KG1 (cell line): ENCODE results near the gene HABP2.

ENCODE experiments used
- DNase-seq: peaks from one replicate; lab custom pipeline; 2025; lab: John Stamatoyannopoulos, UW

HABP2 gene

DNA sequence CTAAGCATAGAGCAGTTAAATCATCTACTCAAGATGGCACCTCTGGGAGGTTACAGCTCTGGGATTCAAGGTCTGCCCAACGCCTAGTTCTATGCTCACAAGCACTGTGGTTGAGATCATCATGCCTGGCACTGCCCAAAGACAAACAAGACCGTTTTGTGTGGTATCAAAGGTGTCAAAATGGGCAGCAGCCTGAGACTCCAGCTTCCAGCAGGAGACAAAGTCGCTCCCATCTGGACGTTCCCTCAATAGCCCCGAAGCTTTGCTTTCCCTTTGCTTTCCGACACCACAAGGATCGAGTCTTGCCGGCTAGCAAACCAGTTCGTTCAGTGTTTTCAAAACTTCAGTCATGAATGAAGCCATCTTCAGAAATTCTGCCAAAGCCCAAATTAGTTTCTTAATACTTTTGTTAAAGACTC lies 5.1 kb downstream of the HABP2 start:
- no peak for DNase-seq

DNA sequence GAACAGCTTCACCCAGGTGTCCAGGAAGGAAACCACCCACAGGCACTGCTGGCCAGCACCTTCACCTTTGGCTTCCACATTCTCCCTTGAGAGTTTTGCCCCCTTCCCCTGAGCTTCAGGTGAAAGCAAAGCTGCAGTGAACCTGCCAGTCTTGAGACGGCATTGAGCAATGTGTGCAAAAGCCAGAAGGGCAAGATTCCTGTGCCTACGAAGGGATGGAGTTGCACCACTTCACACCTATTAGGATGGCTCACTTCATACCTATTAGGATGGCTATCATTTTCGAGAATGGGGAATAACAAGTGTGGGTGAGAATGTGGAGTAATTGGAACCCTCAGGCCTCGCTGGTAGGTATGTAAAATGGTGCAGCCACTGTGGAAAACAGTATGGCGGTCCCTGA lies 7.2 kb downstream of the HABP2 start:
- DNase-seq = no peak

DNA sequence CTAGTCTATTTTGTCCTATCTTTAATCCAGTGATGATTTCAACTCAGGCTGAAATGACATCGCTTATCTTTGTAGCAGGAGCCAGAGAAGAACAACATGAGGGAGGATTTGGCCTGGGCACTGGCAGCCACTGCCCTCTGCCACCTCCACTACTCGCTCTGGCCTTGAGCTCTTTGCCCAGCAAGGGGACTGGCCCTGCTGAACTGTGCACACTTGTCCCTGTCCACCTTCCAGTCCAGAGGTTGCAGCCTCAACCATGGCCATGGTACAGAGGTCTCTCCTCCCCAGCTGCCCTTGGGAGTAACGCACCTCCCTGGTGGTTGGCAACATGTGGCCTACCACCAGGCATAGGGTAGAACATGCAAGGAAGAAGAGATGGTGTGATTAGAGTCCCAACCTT lies 8.4 kb downstream of the HABP2 start:
- DNase-seq = no peak

DNA sequence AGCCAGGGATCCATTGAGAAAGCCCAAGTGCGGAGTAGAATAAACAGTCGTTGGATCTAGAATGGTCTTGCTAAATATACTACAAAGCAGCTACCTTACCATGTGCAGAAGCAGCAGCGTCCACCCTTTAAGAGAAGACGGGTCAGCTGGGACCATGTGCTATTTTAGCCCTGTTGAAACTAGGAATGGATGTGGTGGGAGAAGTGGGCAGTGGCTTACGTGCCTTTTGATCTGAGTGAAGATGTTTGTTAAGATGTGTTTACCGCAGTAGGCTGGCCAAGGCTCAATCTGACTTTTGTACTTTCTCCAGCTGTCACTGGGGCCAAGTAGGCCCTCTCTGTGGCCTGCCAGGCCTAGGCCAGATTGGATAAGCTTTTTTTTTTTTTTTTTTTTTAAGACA lies 9.2 kb downstream of the HABP2 start:
- no peak for DNase-seq

DNA sequence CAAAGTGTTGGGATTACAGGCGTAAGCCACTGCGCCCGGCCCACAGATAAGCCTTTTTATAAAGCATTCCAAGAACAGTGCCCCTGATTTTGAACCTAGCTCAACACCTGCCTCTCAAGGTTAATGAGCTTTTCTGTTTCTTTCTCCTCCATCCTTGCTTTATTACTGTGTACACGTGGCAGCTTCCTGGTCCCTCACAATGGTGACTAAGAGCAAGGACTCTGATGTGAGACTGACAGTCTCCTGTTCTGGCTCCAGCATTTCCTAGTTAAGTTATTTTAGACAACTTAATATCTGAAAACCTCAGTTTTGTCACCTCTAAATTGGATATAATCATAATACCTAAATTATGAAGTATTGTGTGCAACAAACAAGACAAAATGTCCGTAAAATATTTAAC lies 9.9 kb downstream of the HABP2 start:
- DNase-seq = no peak

DNA sequence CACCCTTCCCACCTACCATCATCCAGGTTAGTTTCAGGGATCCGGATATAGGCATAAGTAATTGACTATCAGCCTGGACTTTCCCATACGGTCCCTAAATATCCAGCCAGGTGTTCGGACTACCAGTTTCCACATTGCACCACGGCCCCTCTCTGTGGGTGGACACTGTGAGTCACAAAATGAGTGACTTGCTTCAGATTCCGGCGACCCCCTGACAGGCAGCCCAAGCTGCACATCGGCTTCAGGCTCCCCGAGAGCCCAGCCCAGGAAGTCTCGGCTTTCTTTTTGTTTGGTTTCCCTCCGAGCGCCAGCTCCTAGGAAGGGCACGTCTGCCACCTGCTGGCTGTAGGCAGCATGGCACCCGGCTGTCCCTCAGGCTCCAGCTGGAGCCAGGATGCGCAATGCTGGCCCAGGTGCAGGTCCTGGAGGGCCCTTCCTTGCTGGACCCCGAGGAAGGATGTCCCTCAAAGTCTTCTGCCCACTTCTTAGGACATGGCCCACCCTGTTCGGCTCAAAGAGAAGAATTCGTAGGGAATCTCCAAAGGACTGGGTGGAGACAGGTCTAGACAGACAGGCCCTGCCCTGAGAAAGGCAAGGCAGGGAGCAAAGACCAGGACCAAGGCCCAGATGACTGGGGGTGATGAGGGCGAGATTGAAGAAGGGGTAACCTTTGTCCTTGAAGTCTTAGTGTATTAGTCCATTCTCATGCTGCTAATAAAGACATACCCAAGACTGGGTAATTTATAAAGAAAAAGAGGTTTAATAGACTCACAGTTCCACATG lies 10.6 kb downstream of the HABP2 start:
- DNase-seq = peak; percentile 54

DNA sequence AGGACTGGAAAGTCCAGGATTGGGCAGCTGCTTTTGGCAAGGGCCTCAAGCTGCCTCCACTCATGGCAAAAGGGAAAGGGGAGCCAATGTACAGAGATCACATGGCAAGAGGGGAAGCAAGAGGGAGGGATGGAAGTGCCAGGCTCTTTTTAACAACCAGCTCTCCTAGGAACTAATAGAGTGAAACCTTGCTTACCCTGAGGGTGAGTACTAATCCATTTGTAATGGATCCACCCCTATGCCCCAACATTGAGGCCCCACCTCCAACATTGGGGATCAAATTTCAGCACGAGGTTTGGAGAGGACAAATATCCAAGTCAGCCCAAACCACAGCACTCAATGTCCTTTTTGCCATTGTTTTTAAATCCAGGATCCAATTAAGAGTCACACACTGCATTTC lies 12.5 kb downstream of the HABP2 start:
- DNase-seq = no peak

DNA sequence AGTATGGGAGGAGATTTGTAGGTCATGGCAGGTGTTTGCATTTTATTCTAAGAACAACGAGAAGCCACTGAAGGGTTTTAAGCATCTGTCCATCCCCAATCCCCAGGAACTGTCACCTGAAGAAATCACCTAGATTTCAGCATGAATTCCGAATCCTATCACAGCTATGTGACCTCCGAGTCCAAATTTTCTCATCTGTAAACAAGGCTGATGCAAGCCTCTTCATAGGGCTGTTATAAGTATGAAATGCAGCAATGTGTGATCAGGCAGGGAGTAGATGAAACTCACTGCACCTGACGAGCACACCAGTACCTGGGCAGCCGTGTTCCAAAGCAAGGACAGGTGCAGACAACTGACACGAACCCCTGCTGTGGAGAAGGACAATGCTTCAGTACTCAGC lies 14.0 kb downstream of the HABP2 start:
- DNase-seq = no peak

DNA sequence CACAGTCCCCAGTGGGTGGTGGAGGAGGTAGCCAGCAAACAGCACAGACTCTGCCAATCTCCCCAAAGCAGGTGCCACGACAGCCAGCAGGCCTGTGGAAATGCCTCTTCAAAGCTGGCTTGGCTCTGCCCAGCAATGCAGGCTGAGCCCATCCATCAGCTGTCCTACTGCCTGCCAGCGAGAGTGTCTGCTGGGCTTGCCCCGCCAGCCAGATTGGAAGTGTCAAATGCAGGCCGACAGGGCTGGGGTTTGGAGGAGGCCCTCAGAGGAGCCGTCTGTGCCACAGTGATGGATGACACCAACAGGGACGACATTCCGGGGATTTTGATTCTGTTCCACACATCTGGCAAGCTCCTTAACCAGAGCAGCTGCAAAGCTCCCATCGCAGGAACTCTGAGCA lies 16.7 kb downstream of the HABP2 start:
- DNase-seq = no peak

DNA sequence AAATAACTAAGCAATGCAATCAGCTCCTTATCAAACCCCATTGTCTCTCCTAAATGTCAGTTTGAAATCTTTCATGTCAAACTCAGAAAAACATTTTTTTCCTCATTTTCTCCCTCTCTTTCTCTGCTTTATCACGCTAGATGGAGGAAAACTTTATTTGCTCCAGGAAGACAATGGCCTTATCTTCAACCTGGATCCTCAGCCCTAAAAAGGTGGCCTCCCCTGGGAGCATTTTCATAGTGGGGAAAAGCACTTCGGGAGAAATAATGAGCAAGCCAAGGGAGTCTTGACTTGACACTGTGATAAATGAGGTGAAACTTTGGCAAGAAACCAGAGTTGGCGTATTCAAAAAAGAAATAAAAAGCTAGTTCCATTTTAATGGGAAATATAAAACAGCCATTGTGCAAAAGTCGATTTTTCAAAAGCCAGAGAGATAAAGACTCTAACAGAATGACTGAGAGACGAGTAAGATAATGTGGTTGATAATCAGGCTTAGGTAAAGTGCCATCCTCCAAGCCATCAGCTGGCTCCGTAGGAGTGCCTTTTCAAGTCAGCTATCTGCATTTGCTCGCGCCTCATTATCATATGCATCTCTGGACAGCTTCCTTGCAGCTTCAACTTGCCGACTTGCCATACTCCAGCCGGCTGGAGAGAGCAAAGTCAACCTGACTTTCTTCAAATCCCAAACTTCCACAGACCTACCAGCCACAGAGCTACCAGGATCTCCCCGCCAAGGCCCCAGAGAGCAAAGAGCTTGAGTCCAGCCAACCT lies 19.9 kb downstream of the HABP2 start:
- DNase-seq = no peak

DNA sequence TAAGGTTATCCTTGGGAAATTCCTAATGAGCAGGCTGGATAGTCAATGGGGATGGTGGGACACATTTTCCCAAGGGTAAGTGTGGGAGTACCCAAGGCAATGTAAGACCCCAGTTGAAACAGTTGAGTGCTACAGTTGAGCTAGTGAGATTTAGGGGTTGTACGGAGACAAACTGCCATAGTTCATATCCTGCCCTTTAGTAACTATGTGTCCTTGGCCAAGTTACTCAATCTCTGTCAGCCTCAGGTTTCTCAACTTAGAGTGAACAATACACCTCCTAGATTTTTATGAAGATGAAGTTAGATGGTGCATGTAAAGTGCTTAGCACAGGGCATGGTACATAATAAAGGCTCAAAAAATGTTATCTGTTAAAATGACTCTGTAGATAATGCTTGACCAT lies 20.5 kb downstream of the HABP2 start:
- DNase-seq = no peak

DNA sequence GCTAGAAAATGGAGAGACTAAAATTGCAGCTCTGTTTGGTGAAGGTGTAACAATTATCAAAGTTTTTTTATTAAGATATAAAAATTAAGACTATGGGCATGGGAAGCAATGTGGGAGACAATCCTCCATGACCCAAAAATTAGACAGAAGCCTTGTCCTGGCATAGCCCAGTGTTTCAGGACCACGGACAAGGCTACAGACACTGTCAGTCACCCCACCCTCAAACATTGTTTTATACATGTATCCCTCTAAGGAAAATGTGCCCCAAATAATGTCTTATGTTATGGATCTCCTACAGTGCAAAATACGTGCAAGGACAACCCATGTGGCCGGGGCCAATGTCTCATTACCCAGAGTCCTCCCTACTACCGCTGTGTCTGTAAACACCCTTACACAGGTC lies 24.0 kb downstream of the HABP2 start:
- no peak for DNase-seq

DNA sequence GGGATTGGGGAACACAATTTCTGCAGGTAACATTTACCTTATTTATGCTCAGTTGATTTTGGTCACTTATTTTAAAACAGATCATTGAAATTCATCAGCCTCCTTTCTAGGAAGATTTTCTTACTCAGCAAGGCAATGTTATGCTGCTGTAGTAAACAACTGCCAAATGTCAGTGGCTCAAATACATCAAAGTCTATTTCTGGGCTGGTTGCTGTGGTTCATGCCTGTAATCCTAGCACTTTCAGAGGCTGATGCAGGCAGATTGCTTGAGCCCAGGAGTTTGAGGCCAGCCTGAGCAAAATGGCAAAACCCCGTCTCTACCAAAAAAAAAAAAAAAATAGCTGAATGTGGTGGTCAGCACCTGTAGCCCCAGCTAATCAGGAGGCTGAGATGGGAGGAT lies 25.9 kb downstream of the HABP2 start:
- no peak for DNase-seq

DNA sequence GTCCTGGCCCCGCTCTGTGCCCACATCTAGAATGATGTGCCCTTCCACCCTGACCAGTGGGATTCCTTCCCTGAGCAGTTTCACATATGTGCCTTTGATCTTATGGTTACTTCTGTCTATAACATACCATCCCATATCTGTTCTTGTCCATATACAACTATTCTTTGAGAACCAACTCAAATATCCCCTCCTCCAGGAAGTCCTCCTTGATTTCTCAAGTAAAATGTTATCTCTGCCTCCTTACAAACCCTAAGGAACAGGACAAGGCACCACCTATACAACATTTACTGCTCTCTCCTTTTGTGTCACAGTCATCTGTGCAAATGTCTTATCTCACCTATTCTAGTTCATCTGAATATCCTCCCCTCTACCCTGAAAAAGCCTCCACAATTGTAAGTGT lies 28.2 kb downstream of the HABP2 start:
- no peak for DNase-seq

DNA sequence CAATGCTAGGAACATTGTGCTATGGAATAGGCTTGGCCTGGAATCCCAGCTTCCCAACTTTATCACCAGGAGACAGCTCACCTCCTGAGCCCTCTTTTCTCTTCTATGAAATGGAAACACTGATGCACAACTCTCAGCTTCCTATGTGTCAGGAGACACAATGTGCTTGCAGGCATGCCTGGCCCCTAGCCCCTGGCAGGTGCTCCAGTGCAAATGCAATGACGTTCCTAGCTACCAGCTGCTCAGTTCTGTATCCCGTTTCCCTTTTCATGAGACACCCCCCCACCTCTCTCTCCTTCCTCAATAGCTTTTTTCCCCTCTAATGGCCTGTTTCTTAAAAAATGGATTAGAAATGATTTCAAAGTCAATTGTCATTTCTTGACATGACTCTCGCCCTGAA lies 30.7 kb downstream of the HABP2 start:
- DNase-seq = no peak

DNA sequence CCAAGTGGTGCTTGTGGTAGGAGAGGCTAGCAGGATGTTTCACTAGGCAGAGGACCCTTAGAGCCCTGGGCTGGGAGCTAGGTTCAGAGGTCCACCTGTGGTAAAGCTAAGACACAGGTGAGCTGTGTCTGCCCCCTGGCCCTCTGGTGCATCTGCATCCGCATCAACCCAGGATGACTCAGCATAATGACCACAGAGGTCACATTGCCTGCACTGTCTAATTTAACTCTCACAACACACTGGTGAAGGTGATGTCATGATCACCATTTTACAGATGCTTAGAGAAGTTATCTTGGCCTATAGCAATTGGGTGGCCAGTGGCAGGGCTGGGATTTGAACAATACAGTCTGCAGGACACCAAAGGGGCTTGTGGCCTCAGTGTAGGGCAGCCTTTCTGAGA lies 33.1 kb downstream of the HABP2 start:
- DNase-seq = no peak

DNA sequence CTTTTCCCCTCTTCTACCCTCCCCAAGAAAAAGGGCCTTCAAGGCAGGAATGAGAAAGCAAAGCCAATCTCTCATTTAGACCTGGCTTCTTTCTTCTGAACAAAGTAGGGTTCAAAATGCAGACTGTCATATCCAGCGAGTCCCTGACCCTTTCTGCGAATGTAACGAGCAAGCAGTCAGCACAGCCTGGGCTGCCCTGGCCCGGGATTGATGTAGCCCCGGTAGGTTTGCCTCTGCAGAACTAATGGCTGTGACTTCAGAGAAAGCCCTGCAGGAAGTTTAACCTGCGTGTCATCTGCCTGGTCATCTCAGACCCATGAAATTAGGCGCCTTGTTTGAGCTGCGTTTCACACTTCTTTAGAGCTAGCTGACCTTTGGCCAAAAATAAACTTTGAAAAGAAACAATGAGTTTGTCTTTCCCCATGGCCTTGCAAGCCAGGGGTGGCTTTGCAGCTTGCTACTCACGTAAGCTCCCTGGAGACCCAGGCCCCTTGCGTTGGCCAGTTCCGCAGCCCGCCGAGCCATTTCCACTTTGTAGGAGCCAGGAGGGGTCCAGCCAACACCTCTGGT lies 36.4 kb downstream of the HABP2 start:
- DNase-seq = no peak

DNA sequence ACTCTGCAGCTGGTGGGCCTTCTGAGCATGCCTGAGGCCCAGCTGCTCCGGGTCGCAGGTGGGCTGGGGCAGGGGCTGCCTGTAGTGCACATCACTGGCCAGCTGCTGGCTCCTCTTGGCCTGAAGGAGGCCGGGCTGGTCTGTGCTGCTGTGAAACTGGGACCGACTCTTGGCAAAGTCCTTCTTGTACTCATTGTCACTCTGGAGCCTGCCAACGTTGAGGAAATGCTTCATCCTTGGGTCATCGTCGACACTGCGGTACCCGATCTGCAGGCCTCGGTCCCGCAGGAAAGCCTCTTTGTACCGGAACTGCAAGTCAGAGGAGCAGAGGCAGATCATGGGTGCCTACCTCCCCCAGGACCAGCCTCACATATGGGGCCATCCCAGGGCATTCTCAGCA lies 37.7 kb downstream of the HABP2 start:
- no peak for DNase-seq

DNA sequence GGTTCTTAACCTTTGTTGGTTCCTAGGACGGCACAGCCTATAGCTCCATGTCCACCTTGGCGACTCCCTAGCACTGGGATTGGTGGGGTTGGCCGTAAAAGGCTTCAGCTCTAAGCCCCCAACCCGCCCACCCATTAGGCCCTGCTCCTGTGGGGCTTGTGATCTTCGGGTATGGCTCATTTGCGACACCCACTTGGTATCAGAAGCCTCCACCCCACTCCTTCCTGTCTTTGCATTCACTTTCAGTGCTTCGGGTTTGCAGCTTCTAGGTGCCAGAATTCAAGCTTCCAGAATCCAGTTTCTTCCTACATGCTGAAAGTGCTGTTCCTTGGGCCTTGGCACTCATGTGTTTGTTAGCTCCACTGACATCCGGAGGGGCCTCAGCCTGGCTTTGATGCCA lies 39.5 kb downstream of the HABP2 start:
- no peak for DNase-seq

DNA sequence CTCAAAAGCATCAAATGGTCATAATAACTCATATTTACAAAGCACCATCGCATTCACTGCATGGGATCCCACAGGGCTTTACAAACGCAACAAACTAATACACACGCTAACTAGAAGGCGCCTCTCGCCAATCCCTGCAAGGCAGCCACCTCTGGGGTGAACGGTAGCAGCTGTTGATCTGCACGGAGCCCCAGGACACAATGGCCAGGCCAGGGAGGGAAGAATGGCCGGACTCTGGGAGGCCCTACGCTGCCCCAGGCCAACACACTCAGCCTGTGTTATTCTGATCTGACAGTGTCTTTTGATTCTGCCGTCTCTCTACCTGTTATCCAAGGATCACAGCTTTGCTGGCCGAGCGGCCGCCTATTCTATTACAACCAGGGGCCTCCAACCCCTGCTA lies 41.8 kb downstream of the HABP2 start:
- DNase-seq = no peak

DNA sequence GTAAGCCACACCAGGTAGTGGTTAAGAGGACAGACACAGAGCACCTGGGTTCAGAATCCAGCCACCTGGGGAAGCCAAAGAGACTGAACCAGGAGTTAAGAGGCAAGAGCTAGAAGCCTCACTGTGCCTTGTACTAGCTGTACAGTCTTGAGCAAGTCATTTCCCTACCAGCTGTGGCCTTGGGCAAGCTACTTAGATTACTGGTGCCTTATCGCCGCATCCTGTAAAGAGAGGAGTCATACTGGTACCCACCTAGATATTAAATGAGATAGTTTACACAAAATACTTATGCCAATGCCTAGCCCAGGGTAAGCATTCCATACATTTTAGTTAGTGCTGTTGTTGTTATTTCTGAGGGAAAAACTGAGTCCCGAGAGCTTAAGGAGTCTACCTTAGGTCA lies 47.7 kb downstream of the HABP2 start:
- DNase-seq = no peak

DNA sequence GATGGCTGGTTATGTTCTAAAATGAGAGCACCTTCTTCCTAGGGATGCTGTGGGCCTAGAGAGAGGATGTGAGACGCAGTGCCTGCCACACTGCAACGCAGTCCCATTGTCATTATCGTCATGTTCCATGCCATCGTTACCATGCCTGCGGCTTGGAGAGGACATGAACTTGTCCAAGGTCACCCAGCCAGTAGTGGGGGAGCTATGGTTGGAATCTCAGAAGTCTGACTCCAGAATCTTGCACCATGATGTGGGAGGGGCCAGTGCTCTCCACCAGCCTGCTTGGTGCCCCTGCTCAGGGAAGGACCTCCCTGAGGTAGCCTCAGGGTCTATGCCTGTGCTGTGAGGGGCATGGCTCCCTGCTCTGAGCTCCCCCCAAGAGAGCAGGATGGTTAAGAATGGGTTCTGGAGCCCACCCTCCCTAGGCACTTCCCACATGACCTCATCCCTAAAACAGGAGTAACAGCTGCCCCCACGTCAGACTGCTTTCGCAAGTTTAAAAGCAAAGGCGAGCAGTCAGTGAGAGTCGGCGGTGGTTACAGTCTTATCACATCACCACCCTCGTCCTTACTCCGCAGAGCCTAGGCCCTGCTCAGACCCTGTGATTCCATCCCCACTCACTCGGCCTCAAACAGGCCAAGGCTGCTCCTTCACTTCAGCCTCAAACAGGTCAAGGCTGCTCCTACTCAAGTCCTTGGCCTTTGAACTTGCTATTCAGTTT lies 50.4 kb downstream of the HABP2 start:
- no peak for DNase-seq

DNA sequence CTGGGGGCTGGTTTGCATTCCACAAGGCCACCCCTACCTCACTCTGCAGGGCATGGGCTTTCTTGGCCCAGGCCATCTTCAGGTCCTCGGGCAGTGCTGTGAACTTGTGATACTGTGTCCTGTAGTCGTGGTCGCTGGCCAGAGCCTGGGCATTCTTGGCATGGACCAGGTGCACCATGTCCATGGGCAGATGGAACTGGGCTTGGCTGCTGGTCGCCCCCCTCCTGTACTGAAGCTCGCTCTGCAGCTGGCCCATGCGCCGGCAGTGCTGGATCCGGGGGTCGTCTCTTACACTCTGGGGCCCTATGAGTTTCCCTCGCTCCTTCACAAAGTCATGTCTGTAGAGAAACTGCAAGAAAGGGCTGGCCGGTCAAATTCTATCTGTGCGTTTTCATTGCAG lies 51.7 kb downstream of the HABP2 start:
- no peak for DNase-seq
